Activated CD4-positive, alpha-beta memory T cell treated with anti-CD3 and anti-CD28 coated beads, Interleukin-2, amount 10 ng/mL, durations not matched to agents 7 days and 5 days (primary cell): ENCODE data around the gene TREM2. TPM values are rescaled to one million over a fixed set of nuclear protein-coding genes. Genes with fewer than 3 reads are reported as not detected.
A peak's percentile ranks its signal among the peaks of the same experiment; 100 is the strongest.

Experiments
- CTCF ChIA-PET: fragments of 350-600 bp; sonication (Branson Sonifier 250); formaldehyde crosslinking; loops from one replicate; lab custom pipeline; 2021; ENCODE audit warnings: antibody characterized with exemption, inconsistent platforms; lab: Charles Lee
- POLR2A ChIA-PET: fragments of 350-600 bp; sonication (Branson Sonifier 250); formaldehyde crosslinking; loops from one replicate; lab custom pipeline; 2021; ENCODE audit warnings: antibody characterized with exemption; lab: Charles Lee
- DNase-seq: peaks from one replicate; pipeline ENCODE4 v3.0.0-alpha.2; 2020
- H3K27ac Mint-ChIP-seq: one replicate; pipeline ENCODE4 v1.8.0; 2021; ENCODE audit warnings: mild to moderate bottlenecking, mixed read lengths
- H3K27me3 Mint-ChIP-seq: one replicate; pipeline ENCODE4 v1.8.0; 2021; ENCODE audit warnings: mixed read lengths
- H3K36me3 Mint-ChIP-seq: one replicate; pipeline ENCODE4 v1.8.0; 2021; ENCODE audit warnings: low read depth, mixed read lengths
- H3K4me1 Mint-ChIP-seq: one replicate; pipeline ENCODE4 v1.8.0; 2021; ENCODE audit warnings: mixed read lengths
- H3K4me3 Mint-ChIP-seq: one replicate; pipeline ENCODE4 v1.8.0; 2021; ENCODE audit warnings: mild to moderate bottlenecking, mixed read lengths
- H3K9me3 Mint-ChIP-seq: one replicate; pipeline ENCODE4 v1.8.0; 2021; ENCODE audit warnings: mixed read lengths
- total RNA-seq, 2 experiments: library from RNA; stranded (reverse); gene quantifications; one replicate each; pipeline ENCODE4 v1.2.3, GENCODE V29; 2021

TREM2 gene
- total RNA-seq, 2 experiments from 2014 or later, result not detected

GRCh38 chr6:41179163-41179562 is 16.2 kb upstream of the TREM2 start:
- no peak overlapping the region for H3K27ac Mint-ChIP-seq
- no peak for DNase-seq
- H3K4me1 Mint-ChIP-seq, result peaks cover 13% of the 10 kb centered on the region
- H3K27me3 Mint-ChIP-seq, result peaks cover 30% of the 10 kb centered on the region
- CTCF ChIA-PET, result interaction anchor here (1.9 kb wide), 1 partner anchor 12 kb away, joined by 6 read pairs; no protein-coding TSS in a partner anchor
- no peaks in the 10 kb centered on the region for H3K9me3 Mint-ChIP-seq
- H3K36me3 Mint-ChIP-seq, result no peaks in the 10 kb centered on the region
- H3K4me3 Mint-ChIP-seq, result no peak overlapping the region
- POLR2A ChIA-PET, result no interaction called here

DNA sequence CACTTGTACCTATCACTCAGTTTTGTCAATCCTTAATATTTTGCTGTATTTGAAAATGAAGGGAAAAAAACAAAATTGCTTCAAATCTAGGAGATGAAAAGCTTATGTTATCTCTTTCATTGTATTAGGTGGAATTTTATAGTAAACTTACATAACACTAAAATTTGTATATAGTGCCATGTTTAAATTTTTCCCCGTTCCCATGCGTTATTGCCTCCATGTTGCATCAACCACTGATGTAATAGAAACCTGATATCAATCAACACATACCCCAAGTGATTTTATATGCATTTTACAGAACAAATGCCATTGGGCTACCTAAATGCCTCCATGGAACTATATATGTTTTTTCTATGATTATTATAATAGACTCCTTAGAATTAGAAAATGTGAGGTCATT is 14.8 kb upstream of the TREM2 start:
- Mint-ChIP-seq H3K9me3 (no peaks in the 10 kb centered on the region), H3K4me1 (peaks cover 12% of the 10 kb centered on the region), H3K4me3 (no peak overlapping the region), H3K36me3 (no peaks in the 10 kb centered on the region), H3K27ac (no peak overlapping the region), H3K27me3 (peaks cover 30% of the 10 kb centered on the region)
- POLR2A ChIA-PET, result no interaction called here
- CTCF ChIA-PET, result interaction anchor here (2.0 kb wide), 1 partner anchor 85 kb away, joined by 4 read pairs; no protein-coding TSS in a partner anchor
- no peak for DNase-seq

DNA sequence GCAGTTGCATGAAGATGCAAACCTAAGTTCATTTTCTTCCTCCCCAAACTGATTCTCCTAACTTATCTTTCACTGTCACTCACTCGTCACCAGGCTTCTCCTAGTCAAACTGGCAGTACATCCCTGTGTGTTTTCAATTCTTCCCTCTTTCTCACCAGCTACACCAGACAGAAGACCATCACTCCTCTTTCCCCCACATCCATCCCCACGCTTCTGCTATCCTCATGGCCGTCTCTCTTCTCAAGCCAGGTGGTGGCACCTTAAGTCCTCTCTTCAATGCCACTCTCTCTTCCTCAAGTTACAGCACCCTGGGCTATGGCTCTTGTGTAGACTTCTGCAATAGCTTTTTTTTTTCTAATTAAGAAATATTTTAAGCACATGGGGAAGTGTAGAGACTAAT is 14.4 kb upstream of the TREM2 start:
- DNase-seq, result no peak
- Mint-ChIP-seq H3K4me3 (no peak overlapping the region), H3K9me3 (no peaks in the 10 kb centered on the region), H3K4me1 (peaks cover 9% of the 10 kb centered on the region), H3K36me3 (no peaks in the 10 kb centered on the region), H3K27me3 (peaks cover 30% of the 10 kb centered on the region), H3K27ac (no peak overlapping the region)
- ChIA-PET CTCF (interaction anchor here (0.9 to 2.0 kb wide), 2 partner anchors 85 to 97 kb away, joined by 3 to 4 read pairs; no protein-coding TSS in a partner anchor), POLR2A (no interaction called here)

DNA sequence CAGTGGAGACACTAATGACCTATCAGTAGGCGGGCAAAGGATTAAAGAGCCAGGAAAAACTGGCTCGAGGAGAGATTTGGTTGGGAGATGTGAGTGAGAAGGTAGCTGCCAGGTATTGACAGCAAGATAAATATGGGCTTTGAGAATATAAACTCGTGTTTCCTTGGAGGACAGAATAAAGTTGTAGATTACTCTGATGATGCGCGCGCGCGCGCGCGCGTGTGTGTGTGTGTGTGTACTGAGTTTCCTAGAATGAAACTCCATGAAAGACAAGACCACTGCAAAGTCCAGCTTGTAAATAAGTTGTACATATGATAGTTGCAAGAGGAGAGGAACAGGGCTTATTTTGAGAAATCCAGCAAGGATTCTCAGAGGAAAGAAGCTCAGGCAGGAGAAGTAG is 13.3 kb upstream of the TREM2 start:
- H3K4me1 Mint-ChIP-seq, result no peaks in the 10 kb centered on the region
- H3K9me3 Mint-ChIP-seq, result no peaks in the 10 kb centered on the region
- H3K27me3 Mint-ChIP-seq, result peaks cover 30% of the 10 kb centered on the region
- ChIA-PET CTCF (interaction anchor here (0.9 to 2.0 kb wide), 3 partner anchors 84 to 108 kb away, joined by 3 to 4 read pairs (median 3); no protein-coding TSS in a partner anchor), POLR2A (no interaction called here)
- no peak overlapping the region for H3K27ac Mint-ChIP-seq
- no peak overlapping the region for H3K4me3 Mint-ChIP-seq
- DNase-seq, result no peak
- no peaks in the 10 kb centered on the region for H3K36me3 Mint-ChIP-seq

- no peak for DNase-seq
- ChIA-PET POLR2A (no interaction called here), CTCF (no interaction called here)
- Mint-ChIP-seq H3K4me3 (no peak overlapping the region), H3K4me1 (no peaks in the 10 kb centered on the region), H3K27ac (no peak overlapping the region), H3K9me3 (no peaks in the 10 kb centered on the region), H3K36me3 (no peaks in the 10 kb centered on the region), H3K27me3 (peaks cover 30% of the 10 kb centered on the region)
Measured at GRCh38 chr6:41175084-41175483, 12.2 kb upstream of the TREM2 start.

DNA sequence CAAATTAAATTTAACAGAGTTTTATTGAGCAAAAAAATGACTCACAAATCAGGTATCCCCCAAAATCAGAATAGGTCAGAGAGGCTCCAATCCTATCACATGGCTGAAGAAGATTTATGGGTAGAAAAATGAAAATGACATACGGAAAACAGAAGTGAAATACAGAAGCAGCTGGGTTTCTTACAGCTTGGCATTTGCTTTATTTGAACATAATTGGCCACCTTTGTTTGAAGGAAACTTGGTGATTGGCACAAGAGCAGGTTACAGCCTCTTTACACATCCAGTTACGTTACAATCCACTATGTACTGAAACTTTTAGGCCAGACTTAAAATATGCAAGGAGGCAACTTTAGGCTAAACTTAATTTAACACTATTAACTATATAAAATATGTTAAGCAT is 11.7 kb upstream of the TREM2 start:
- POLR2A ChIA-PET, result no interaction called here
- DNase-seq, result no peak
- Mint-ChIP-seq H3K27ac (no peak overlapping the region), H3K4me3 (no peak overlapping the region), H3K36me3 (no peaks in the 10 kb centered on the region), H3K9me3 (no peaks in the 10 kb centered on the region), H3K4me1 (no peaks in the 10 kb centered on the region), H3K27me3 (peaks cover 28% of the 10 kb centered on the region)
- CTCF ChIA-PET, result interaction anchor here (1.9 kb wide), 1 partner anchor 8 kb away, joined by 10 read pairs; no protein-coding TSS in a partner anchor

DNA sequence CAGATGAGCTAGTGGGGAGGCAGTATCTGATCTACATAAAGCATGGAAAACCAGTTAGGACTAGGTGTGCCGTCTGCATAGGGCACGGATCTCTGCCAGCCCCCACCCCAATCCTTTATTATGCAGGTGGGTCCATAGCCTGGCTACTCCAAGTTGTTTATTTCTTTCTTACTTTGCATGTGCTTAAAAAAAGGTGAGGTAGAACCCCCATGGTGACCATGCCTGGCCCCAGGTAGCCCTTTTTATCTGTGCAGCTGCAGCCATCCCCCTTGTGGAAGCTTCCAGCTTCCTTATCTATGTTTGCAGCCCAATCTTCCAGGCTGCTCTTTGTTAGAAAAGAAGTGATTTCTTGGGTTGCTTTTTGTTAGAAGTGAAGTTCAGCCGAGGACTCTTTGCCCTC is 9.0 kb upstream of the TREM2 start:
- Mint-ChIP-seq H3K4me1 (no peaks in the 10 kb centered on the region), H3K36me3 (no peaks in the 10 kb centered on the region), H3K27me3 (peaks cover 25% of the 10 kb centered on the region), H3K27ac (no peak overlapping the region), H3K4me3 (no peak overlapping the region), H3K9me3 (no peaks in the 10 kb centered on the region)
- CTCF ChIA-PET, result no interaction called here
- no peak for DNase-seq
- POLR2A ChIA-PET, result no interaction called here

GRCh38 chr6:41170547-41171160 is 7.7 kb upstream of the TREM2 start:
- no peaks in the 10 kb centered on the region for H3K36me3 Mint-ChIP-seq
- ChIA-PET CTCF (interaction anchor here (1.1 kb wide), 1 partner anchor 11 kb away, joined by 3 read pairs; no protein-coding TSS in a partner anchor), POLR2A (no interaction called here)
- no peaks in the 10 kb centered on the region for H3K9me3 Mint-ChIP-seq
- DNase-seq, result peak; percentile 1
- H3K4me1 Mint-ChIP-seq, result no peaks in the 10 kb centered on the region
- H3K27me3 Mint-ChIP-seq, result peaks cover 28% of the 10 kb centered on the region
- no peak overlapping the region for H3K4me3 Mint-ChIP-seq
- no peak overlapping the region for H3K27ac Mint-ChIP-seq

DNA sequence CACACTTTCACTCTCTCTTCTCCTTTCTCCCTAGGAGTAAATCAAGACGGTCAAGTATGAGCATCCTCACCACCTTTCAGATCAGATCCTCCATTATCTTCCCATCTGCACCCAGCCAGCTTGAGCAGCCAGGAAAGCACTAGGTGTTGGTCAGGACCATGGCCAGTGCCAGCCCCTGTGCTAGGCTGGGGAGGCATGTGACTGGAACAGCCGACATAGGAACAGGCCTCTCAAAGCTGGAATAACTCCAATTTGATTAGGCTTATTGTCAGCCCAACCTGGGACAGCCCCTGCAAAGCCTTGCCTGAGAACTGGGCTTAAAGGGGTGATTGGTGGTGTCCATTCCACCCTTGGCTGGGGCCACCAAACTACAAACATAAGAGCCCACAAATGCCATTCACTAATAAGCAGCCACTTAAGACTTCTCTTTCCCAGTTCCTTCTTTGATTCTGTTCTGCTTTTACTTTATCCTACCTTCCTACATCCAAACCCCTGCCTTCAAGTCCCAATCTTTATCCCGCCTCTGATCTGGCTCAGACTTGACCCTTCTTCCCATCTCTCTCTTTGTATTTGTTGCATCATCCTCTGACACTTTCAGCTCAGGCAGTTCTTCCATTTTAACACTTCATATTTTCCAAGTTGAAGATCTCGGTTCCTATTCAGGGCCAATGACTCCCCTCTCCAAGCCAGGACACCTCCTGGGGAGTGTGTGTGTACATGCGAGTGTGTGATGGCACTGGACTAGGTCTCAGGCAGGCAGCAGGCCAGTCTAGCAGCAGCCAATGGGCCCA is 4.5 kb upstream of the TREM2 start:
- CTCF ChIA-PET, result interaction anchor here (1.1 to 2.3 kb wide), 2 partner anchors 15 to 19 kb away, joined by 3 to 7 read pairs; no protein-coding TSS in a partner anchor
- no peaks in the 10 kb centered on the region for H3K36me3 Mint-ChIP-seq
- no peak overlapping the region for H3K4me3 Mint-ChIP-seq
- POLR2A ChIA-PET, result no interaction called here
- H3K4me1 Mint-ChIP-seq, result no peaks in the 10 kb centered on the region
- peaks cover 23% of the 10 kb centered on the region for H3K27me3 Mint-ChIP-seq
- no peak overlapping the region for H3K27ac Mint-ChIP-seq
- H3K9me3 Mint-ChIP-seq, result no peaks in the 10 kb centered on the region
- DNase-seq, result peak; percentile 18

DNA sequence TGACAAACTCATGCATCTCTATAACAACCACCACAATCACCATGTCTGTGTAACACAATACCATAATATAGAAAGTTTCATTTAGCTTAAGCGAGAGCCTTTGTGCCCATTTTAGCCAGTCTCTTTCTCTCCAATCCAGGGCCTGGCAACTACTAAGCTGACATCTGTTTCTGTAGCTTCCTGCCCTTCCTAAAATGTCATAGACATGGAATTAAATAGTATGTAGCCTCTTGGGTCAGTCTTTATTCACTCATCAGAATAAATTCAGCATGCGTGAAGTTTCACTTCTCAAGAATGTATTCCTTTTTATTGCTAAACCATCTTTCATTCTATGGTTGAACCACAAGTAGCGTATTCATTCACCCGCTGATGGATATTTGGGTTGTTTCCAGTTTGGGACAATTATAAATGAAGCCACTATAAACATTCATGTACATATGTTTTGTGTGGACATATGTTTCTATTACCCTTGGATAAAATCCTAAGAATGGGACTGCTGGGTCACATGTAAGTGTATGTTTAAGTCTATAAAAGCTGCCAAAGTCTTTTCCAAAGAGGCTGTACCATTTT is 1.7 kb upstream of the TREM2 start:
- Mint-ChIP-seq H3K27ac (no peak overlapping the region), H3K4me3 (no peak overlapping the region), H3K4me1 (no peaks in the 10 kb centered on the region), H3K36me3 (no peaks in the 10 kb centered on the region), H3K9me3 (no peaks in the 10 kb centered on the region), H3K27me3 (peaks cover 23% of the 10 kb centered on the region)
- ChIA-PET CTCF (interaction anchor here (2.3 kb wide), 1 partner anchor 18 kb away, joined by 7 read pairs; no protein-coding TSS in a partner anchor), POLR2A (no interaction called here)
- DNase-seq, result no peak

- H3K27ac Mint-ChIP-seq, result no peak overlapping the region
- no peaks in the 10 kb centered on the region for H3K4me1 Mint-ChIP-seq
- H3K9me3 Mint-ChIP-seq, result no peaks in the 10 kb centered on the region
- ChIA-PET POLR2A (no interaction called here), CTCF (no interaction called here)
- no peak for DNase-seq
- H3K36me3 Mint-ChIP-seq, result no peaks in the 10 kb centered on the region
- H3K4me3 Mint-ChIP-seq, result no peak overlapping the region
- H3K27me3 Mint-ChIP-seq, result peaks cover 19% of the 10 kb centered on the region
Measured at GRCh38 chr6:41163419-41163717, 452 bp upstream of the TREM2 start.

GRCh38 chr6:41161851-41162552 is 914 bp downstream of the TREM2 start:
- Mint-ChIP-seq H3K36me3 (no peaks in the 10 kb centered on the region), H3K9me3 (no peaks in the 10 kb centered on the region), H3K27ac (no peak overlapping the region), H3K4me3 (no peak overlapping the region), H3K4me1 (no peaks in the 10 kb centered on the region), H3K27me3 (peaks cover 16% of the 10 kb centered on the region)
- ChIA-PET CTCF (no interaction called here), POLR2A (interaction anchor here (1.4 kb wide), 1 partner anchor 12 kb away, joined by 3 read pairs; no protein-coding TSS in a partner anchor)
- DNase-seq, result no peak

- H3K4me3 Mint-ChIP-seq, result no peak overlapping the region
- ChIA-PET POLR2A (interaction anchor here (1.4 kb wide), 1 partner anchor 11 kb away, joined by 3 read pairs; no protein-coding TSS in a partner anchor), CTCF (no interaction called here)
- peaks cover 10% of the 10 kb centered on the region for H3K27me3 Mint-ChIP-seq
- DNase-seq, result no peak
- no peak overlapping the region for H3K27ac Mint-ChIP-seq
- H3K36me3 Mint-ChIP-seq, result no peaks in the 10 kb centered on the region
- no peaks in the 10 kb centered on the region for H3K9me3 Mint-ChIP-seq
- no peaks in the 10 kb centered on the region for H3K4me1 Mint-ChIP-seq
Measured at GRCh38 chr6:41161380-41161779, 1.5 kb downstream of the TREM2 start.
